ENCODE results near the gene KCNAB1.

The KCNAB1 gene

DNA sequence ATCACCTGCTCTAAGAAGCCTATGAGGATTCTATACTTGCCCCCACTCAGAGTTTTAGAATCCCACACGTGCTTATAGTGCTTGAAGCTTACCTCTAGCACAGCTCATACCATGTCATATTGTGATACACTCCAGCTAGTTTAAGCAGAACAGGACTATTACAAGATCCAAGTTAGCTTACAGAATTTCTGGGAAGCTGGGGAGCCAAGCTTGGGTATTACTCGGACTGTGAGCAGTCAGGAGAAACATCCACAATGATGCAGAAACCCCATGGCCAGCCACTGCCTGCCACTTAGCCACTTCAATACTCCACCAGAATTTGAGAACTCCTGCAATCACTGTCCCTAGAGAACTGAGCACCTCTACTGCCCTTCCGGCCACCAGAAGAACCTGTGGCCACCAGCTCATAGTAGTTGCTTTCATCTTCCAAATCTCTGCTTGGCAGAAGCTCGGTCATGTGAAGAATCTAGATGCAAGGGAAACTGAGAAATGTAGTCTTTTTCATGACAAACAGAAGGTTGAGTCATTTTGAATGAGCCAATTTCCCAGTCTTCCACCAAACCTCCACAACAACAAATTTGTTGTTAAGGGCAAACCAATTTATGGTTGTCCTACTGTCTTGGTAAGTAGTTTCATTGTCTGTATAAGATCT is 462.3 kb downstream of the KCNAB1 start:
- no peak for DNase-seq

DNA sequence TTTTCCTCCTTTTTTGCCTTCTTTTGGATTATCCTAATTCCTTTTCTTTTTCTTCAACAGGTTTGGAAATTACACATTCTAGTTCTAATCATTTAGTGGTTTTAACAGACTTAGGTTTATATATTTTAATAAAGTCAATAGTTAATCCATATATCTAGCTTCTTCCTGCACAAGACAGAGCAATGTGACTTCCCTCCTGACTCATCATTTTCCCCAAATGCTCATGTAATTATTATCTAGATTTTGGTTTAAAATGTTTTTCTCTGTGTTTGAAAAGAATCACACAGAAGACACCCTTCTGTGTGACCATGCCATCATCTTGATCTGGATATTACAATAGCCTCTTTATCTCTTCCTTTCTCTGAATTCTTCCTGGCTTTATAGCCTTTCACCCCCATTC is 463.1 kb downstream of the KCNAB1 start:
- DNase-seq, result no peak

DNA sequence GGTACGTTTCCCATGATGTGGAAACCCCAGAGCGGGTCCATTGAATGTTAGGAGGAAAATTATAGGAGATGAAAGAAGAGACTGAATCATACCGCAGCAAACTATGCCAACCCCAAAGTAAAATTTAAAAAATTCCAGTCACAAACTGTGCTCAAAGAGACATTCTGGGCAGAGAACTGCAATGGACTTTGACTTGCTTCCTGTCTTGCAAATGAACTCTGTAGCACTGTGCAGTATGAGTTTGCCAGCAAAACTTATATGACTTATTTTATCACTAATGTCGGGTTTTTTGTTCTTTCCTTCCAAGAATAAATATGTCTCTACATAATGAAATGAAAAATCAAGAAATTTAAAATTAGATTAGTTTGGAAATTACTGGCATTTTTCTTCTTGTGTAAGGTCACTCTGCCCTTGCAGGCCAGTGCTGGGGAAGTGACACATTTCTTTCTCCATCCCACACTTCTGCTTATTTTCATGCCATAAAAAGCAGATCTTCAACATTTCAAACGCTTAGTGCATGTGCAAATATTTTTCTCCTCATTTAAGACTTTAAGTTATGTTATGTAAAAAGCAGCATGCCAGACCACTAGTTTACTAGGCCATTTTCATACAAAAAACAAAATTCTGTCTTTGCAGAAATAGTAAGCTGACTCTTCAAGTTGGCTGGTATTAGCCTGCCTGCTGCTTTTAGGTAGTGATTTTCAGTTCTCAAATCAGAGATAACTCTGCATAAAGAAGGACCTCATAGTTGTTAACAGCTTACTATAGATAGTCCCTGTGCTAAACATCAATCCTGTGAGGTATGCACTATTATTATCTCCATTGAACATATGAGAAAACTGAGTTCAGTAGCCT is 466.8 kb downstream of the KCNAB1 start:
- no peak for DNase-seq

DNA sequence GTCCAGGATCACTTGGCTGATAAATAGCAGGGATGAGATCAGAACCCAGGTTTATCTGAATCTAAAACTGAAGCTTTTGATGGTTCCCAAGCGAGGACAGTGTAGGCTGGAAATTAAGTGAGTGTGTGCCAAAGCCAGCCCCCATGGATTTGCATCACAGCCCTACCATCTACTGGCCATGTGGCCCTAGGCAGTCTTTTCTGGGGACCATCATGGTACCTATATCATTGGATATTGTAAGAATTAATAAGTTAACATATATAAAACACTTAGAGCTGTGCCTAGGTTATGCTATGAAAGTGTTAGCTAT is 467.3 kb downstream of the KCNAB1 start:
- no peak for DNase-seq
